ENCODE data around the gene EXOC8. TPM values are rescaled to one million over a fixed set of nuclear protein-coding genes. Genes with fewer than 3 reads are reported as not detected.
A peak's percentile ranks its signal among the peaks of the same experiment; 100 is the strongest.

EXOC8 gene
- total RNA-seq, 1 donor from 2014 or later: 17.4 TPM

- Histone ChIP-seq H3K36me3 (ENCODE audit: control insufficient read depth, insufficient read depth, low read length) (no peaks in the 10 kb centered on the region), H3K4me3 (ENCODE audit: low read depth, low read length) (no peak overlapping the region), H3K27me3 (ENCODE audit: control insufficient read depth, insufficient read depth, low read length) (no peaks in the 10 kb centered on the region)
- DNase-seq (ENCODE audit: low read depth) (no peak), FAIRE-seq (no peak)
- TF ChIP-seq CTCF (IDR thresholded peaks at IDR 0.05; ENCODE audit: insufficient read depth, low read length, severe bottlenecking): no peak
Observed at GRCh38 chr1:231318015-231318355, 19.7 kb downstream of the EXOC8 start.

- DNase-seq (ENCODE audit: low read depth) (no peak), FAIRE-seq (no peak)
Observed at GRCh38 chr1:231317306-231318014, 20.2 kb downstream of the EXOC8 start.

DNA sequence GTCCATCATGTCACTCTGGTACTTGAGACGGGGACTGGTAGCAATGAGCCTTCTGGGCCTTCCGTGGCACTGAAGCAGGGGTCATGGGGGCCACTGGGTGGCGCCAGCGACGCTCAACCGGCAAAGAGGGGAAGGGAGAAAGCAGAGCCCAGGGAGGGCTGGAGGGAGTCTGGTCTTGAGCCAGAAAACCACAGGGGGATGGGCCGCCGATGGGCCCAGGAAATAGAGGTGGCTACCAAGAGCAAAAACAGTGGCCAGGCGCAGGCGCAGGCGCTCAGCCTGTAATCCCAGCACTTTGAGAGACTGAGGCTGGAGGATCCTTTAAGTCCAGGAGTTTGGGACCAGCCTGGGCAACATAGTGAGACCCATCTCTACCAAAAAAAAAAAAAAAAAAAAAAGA is 21.8 kb downstream of the EXOC8 start:
- TF ChIP-seq CTCF (IDR thresholded peaks at IDR 0.05; ENCODE audit: insufficient read depth, low read length, severe bottlenecking): peak; percentile 52
- H3K4me3 ChIP-seq (ENCODE audit: low read depth, low read length): no peak overlapping the region
- no peak for FAIRE-seq
- H3K36me3 ChIP-seq (ENCODE audit: control insufficient read depth, insufficient read depth, low read length): no peaks in the 10 kb centered on the region
- no peak for DNase-seq (ENCODE audit: low read depth)
- no peaks in the 10 kb centered on the region for H3K27me3 ChIP-seq (ENCODE audit: control insufficient read depth, insufficient read depth, low read length)

More at GRCh38 chr1:231317306-231318014, 20.2 kb downstream of the EXOC8 start:
- Histone ChIP-seq H3K4me3 (ENCODE audit: low read depth, low read length) (no peak overlapping the region), H3K27me3 (ENCODE audit: control insufficient read depth, insufficient read depth, low read length) (no peaks in the 10 kb centered on the region), H3K36me3 (ENCODE audit: control insufficient read depth, insufficient read depth, low read length) (no peaks in the 10 kb centered on the region)
- TF ChIP-seq CTCF (IDR thresholded peaks at IDR 0.05; ENCODE audit: insufficient read depth, low read length, severe bottlenecking): no peak

GRCh38 chr1:231313661-231314060 is 24.0 kb downstream of the EXOC8 start:
- Histone ChIP-seq H3K4me3 (ENCODE audit: low read depth, low read length) (no peak overlapping the region), H3K27me3 (ENCODE audit: control insufficient read depth, insufficient read depth, low read length) (no peaks in the 10 kb centered on the region), H3K36me3 (ENCODE audit: control insufficient read depth, insufficient read depth, low read length) (no peaks in the 10 kb centered on the region)
- no peak for FAIRE-seq
- no peak for TF ChIP-seq CTCF (IDR thresholded peaks at IDR 0.05; ENCODE audit: insufficient read depth, low read length, severe bottlenecking)
- no peak for DNase-seq (ENCODE audit: low read depth)

GRCh38 chr1:231312432-231312788 is 25.2 kb downstream of the EXOC8 start:
- FAIRE-seq (no peak), DNase-seq (ENCODE audit: low read depth) (no peak)
- TF ChIP-seq CTCF (IDR thresholded peaks at IDR 0.05; ENCODE audit: insufficient read depth, low read length, severe bottlenecking): no peak
- no peak overlapping the region for H3K4me3 ChIP-seq (ENCODE audit: low read depth, low read length)
- H3K36me3 ChIP-seq (ENCODE audit: control insufficient read depth, insufficient read depth, low read length): no peaks in the 10 kb centered on the region
- no peaks in the 10 kb centered on the region for H3K27me3 ChIP-seq (ENCODE audit: control insufficient read depth, insufficient read depth, low read length)

Measured in bronchial epithelial cell (primary cell).